HG03039 (cell line): Measurements from ENCODE around the gene CRMP1.

ENCODE experiments used
- ATAC-seq: cut with Tn5 transposase; IDR thresholded peaks from one replicate; pipeline ENCODE4 v1.9.1; 2021; ENCODE audit warnings: mild to moderate bottlenecking, moderate library complexity; ENCODE audit not compliant: unreplicated experiment

The CRMP1 gene

GRCh38 chr4:5893004-5893580 is at the start of gene CRMP1:
Gene CRMP1, minus strand, starts transcription at chr4:5893086. Its CDS starts 117 bp downstream, at chr4:5892969.
- ATAC-seq: no peak

GRCh38 chr4:5941601-5942000 is 48.7 kb upstream of the CRMP1 start:
- ATAC-seq: no peak

- no peak for ATAC-seq
These were observed 47.8 kb upstream of the CRMP1 start for GRCh38 chr4:5940470-5941203.

- no peak for ATAC-seq
These were observed 41.3 kb upstream of the CRMP1 start for GRCh38 chr4:5933996-5934831.

- ATAC-seq: no peak
These were observed 40.2 kb upstream of the CRMP1 start for GRCh38 chr4:5933116-5933515.

GRCh38 chr4:5932035-5932568 is 39.2 kb upstream of the CRMP1 start:
- ATAC-seq: no peak

- no peak for ATAC-seq
These were observed 38.6 kb upstream of the CRMP1 start for GRCh38 chr4:5931526-5931925.

- ATAC-seq: no peak
These were observed 38.0 kb upstream of the CRMP1 start for GRCh38 chr4:5930876-5931275.

GRCh38 chr4:5930456-5930855 is 37.6 kb upstream of the CRMP1 start:
- ATAC-seq: no peak

- no peak for ATAC-seq
These were observed 36.0 kb upstream of the CRMP1 start for GRCh38 chr4:5928844-5929420.

- ATAC-seq: no peak
These were observed 35.4 kb upstream of the CRMP1 start for GRCh38 chr4:5928274-5928673.

GRCh38 chr4:5927747-5928146 is 34.9 kb upstream of the CRMP1 start:
- no peak for ATAC-seq

GRCh38 chr4:5927116-5927515 is 34.2 kb upstream of the CRMP1 start:
- ATAC-seq: no peak

GRCh38 chr4:5926598-5926997 is 33.7 kb upstream of the CRMP1 start:
- ATAC-seq: no peak

GRCh38 chr4:5925419-5926200 is 32.7 kb upstream of the CRMP1 start:
- ATAC-seq: no peak

GRCh38 chr4:5924461-5925125 is 31.7 kb upstream of the CRMP1 start:
- no peak for ATAC-seq

GRCh38 chr4:5923376-5923775 is 30.5 kb upstream of the CRMP1 start:
- ATAC-seq: no peak

- no peak for ATAC-seq
These were observed 29.7 kb upstream of the CRMP1 start for GRCh38 chr4:5922556-5922955.

- no peak for ATAC-seq
These were observed 29.1 kb upstream of the CRMP1 start for GRCh38 chr4:5921981-5922380.
